Hematopoietic multipotent progenitor cell treated with erythropoietin and hydrocortisone succinate and interleukin-3 and kit ligand, for 4 days (in vitro differentiated cells): ENCODE results near the gene TNS4.

Source experiments
- DNase-seq: peaks from one replicate; pipeline ENCODE4 v3.0.0-alpha.2; 2015

TNS4 gene

DNA sequence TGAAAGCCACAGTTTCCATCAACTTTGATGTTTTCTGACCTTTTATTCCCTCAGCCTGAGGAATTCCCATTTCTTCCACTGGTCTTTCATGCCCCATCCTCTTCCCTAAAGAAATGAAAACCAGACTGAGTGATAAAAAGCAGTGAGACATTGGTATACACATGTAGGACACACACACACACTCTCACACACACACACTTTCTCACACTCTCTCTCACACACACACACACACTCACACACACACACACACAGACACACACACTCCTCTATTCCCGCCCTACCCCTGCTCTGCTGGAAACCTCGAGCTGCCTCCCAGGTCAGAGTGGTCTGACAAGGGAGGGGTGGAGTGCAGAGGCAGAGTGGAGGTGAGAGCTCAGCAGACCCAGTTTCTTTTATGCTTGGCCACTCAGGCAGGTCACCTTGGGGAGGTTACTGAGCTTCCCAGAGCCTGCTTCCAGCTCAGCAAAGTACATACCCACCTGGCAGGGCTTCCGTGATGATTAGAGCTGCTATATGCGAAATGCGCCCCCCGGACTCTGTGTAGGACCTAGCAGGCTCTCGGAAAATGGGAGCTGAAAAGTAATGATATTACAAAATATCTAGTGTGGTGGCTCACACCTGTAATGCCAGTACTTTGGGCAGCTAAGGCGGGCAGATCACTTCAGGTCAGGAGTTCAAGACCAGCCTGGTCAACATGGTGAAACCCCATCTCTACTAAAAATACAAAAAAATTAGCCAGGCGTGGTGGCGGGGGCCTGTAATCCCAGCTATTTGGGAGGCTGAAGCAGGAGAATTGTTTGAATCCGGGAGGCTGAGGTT, 33.2 kb upstream of the TNS4 start:
- no peak for DNase-seq

DNA sequence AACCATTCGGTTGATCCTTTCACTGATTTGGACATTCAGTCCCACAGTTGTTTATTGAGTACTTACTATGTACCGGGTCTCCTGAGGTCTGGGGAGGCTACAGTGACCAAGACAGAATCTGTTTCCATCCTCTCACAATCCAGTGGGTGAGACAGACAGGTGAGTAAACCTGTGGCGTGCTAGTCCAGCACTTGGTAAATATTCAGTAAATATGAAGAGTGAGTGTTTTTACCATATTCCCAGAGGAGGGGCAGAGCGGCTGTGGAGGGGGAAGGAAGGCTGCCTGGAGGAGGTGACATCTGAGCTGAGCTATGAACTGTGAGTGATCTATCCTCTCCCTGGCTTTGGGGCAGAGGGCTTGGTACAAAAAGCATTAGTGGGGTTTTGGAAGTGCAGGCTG, 32.5 kb upstream of the TNS4 start:
- DNase-seq: no peak

DNA sequence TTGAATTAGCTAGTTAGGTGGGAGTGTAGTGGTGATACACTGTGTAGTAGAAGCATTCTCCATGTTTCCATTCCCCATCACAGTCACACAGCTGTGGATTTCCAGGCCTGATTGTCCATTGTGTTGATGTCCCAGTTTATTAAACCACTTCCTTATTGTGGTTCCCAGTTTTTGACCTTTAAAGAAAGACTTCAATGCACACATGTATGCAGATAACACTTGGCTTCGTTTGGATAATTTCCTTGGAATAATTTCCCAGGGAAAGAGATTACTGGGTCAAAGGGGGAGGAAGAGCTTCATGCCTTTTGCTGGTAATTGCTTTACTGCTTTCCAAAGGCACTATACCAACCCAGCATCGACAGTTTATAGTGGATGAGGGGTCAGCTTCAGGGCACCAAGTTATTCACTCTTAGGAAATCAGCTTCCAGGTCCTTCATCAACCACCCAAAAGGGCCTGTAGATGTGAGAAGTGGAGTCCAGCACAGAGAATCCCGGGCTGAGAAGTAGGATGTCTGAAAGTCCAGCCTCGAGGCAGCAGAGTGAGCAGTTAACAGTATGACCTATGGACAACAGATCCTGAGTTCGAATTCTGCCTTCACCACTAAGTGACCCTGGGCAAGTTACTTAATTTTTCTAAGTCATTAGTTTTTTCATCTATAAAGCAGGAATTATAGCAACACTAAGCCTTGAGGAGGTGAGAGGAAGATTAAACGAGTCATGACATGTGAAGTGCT, 31.3 kb upstream of the TNS4 start:
- no peak for DNase-seq

DNA sequence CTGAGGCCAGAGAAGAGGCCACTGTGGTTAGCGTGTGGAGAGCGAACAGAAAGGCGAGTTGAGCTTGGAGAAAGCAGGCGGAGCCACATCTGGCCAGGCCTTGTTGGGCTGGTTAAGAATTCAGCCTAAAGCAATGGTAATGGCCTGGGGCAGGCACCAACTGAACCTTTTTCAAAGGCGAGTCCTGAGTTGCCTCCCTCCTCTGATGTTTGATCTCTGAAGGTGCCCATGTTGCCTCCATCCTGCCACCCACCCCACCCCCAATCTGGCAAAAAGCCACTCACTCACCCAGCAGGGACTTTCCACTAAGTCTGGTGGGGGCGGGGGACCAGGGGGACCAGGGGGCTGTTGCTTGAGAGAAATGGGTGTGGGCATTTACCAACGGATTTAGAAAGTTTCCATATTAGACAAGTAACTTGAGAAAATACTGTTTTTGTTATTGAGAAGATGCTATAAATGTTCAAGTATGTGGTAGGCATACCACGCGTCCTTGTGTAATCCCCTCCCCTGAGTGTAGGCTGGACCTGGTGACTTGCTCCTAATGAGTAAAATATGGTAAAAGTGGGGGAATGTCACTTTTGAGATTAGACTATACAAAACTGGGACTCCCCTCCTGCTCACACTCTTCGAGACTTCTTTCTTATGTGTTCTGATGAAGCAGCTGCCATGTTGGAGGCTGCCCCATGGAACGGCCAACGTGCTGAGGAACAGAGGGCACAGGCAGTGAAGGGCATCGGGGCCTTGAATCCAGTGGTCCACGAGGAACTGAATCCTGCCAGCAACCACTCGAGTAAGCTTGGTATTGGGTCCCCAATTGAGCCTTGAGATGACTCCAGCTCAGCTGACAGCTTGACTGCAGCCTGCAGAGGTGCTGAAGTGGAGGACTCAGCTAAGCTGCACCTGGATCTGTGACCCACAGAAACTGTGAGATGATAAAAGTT, 29.9 kb upstream of the TNS4 start:
- DNase-seq: no peak

DNA sequence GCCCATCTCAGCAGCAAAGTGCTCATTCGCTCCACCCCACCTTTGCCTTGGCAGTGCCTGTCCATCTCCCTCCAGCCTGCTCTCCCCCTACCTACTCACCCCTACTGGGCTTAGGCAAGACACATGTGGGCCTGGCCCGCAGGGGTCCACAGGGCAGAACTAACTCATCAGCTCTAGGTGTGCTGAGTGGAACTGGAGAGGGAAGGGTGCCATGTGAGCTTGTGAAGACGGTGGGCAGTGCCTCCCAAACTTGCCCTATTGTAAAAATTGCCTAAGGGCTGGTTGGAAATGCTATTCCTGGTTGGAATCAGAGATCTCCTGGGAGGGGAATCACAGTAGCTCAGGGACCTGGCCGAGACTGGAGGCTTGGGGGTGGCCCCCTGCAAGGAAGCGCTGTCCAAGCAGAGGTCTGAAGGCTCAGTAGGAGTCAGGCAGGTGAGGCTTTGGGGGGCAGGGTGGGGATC, 29.1 kb upstream of the TNS4 start:
- DNase-seq: no peak

DNA sequence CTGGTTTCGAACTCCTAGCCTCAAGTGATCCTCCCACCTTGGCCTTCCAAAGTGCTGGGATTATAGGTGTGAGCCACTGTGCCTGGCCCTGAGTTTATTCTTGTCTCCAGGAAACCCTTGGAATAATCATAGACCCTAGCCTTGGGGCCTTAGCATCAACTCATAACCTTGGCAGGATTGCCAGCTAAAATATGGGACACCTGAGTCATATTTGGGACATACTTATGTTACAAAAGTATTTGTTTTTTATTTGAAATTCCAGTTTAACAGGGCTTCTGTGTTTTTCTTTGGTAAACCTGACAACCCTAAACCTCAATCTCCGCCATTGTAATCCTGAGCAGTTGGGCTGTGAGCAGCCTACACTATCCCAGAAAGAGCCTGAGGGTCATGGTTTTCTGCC, 28.6 kb upstream of the TNS4 start:
- no peak for DNase-seq

DNA sequence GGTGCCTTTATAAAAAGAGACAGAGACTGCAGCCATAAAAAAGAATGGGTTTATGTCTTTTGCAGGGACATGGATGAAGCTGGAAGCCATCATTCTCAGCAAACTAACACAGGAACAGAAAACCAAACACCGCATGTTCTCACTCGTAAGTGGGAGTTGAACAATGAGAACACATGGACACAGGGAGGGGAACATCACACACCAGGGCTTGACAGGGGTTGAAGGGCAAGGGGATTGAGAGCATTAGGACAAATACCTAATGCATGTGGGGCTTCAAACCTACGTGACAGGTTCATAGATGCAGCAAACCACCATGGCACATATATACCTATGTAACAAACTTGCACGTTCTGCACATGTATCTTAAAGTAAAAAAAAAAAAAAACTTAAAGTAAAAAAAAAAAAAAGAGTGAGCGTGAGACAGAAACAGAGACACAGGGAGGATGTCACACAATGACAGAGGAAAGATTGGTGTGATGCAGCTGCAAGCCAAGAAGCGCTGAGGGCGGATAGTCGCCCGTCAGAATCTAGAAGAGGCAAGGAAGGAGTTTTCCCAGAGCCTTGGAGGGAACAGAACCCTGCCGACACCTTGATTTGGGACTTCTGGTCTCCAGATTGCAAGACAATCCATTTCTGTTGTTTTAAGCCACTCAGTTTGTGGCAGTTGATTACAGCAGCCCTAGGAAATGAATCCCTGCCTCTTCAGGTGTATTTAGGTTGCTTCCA, 27.4 kb upstream of the TNS4 start:
- DNase-seq: no peak

DNA sequence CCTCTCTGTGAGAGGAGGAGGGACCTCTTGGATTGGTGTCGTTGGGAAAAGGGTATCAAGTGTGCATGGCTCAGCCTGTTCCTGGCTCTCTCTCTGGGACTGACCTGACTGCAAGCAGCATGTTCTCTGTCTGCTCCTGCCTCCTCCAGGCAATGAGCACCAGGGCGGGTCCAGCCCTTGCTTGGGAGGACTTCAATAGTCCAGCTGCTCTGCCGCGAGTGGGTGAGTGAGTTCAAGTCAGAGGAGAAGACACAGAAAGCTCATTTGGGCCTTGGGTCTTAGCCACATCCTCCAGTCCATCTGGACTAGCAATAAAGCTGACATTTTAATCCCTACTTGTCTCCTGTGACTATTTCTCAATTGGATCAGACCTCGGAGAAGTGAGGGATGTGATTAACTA, 25.2 kb upstream of the TNS4 start:
- no peak for DNase-seq

DNA sequence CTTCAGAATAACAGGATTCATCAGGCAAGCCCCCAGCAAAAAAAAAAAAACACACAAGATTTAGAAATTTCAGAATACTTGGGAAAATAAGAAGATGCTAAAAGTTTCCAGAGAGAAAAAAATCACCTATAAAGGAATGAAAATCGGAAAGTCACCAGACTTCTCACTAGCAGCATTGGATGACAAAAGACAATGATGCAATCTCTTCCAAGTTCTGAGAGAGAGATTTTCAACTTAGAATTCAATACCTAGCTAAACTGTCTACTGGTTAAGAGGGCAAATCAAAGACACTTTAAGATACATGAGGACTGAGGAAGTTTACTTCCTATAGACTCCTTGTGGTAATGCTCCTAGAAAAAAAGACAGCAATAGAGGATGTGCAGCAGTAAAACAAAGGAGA, 23.9 kb upstream of the TNS4 start:
- no peak for DNase-seq

DNA sequence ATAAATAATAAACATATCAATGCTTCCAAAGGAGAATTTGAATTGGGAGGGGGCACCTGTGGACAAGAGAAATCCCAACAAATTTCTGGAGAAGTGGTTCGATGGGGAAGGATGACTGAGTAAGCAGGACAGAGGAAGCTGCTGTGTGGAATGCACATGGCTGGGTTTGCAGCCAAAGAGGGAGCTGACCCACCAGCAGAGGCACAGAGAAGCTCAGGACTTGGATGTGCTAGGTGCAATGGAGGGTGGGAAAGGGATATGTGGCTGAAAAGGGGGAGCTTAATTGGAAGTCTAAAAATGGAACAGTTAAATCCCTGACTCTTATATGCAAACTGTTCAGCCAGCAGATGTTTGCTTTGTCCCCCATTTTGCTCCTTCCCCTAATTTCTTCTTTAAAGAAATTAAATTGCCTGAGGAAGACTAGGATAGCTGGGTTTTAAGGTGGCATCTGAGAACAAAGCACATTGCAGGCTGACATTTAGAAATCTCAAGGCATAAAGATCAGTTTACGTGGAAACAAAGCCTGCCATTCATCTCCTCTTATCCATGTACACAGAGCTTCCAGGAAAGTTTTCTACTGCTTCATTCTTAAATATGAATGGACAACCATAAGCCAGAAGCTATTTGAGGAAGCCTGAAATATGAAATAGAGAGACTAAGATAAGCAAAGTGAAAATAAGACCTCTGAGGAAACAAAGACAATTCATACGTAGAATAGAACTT, 23.0 kb upstream of the TNS4 start:
- no peak for DNase-seq

DNA sequence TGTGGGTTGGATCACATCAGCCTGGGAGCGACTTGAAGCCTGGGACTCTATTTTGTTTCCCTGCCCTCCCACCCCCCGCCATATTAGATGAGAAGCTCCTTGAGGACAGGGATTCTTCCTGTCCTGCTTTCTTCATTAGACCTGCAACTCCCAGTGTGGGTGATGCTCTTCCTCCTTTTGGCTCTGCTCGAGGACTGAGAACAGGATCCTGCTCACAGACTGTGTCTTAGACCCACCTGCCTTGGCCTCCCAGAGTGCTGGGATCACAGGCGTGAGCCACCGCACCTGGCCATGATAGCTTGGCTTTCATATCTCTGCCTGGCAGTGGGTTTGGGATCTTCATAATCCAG, 21.5 kb upstream of the TNS4 start:
- no peak for DNase-seq

DNA sequence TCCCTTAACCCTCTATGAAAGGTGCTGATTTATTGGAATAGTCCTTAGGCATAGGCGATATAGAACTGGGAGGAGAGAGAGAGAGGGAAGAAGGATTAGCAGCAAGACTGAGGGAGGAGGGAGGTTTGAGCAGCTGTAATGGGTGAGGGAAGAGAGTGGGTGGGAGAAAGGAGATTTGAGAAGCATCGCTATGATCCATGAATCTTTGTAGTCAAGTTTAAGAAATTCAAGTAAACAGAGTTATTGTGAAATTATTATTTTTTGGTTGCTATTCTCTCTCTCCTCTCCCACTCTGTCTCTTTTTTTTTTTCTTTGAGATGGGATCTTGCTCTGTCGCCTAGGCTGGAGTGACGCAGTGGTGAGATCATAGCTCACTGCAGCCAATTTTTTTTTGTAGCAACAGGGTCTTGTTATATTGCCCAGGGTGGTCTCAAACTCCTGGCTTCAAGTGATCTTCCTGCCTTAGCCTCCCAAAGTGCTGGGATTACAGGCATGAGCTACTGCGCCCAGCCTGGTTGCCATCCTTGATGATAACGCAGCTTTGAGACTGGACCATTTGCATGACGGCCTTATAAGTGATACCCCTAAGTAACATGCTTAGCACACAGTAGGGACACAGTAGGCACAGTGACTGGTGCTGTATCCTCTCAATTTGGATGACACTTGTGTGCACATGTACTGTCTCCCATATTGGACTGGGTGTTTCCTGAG, 21.0 kb upstream of the TNS4 start:
- no peak for DNase-seq

DNA sequence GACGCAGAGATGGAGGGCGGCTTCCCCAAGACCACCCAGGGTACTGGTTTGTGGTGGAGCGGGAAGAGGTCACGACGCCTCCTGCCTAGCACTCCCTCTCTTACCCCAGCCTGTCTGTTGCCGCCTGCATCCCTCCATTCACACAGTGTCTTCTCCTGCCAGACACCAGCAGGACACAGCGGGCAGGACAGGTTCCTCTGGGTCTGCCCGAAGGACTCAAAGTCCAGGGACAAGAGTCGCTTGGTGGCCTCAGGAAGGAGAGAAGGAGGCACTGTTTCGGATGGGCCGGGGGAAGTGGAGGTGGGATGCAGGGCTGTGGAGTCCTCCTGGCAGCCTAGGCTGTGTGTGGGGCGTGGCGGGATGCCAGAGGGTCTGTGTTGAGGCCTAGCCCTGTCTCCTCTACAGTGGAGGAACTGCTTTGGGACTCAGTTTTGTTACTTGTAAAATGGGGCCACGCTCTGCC, 19.6 kb upstream of the TNS4 start:
- no peak for DNase-seq

DNA sequence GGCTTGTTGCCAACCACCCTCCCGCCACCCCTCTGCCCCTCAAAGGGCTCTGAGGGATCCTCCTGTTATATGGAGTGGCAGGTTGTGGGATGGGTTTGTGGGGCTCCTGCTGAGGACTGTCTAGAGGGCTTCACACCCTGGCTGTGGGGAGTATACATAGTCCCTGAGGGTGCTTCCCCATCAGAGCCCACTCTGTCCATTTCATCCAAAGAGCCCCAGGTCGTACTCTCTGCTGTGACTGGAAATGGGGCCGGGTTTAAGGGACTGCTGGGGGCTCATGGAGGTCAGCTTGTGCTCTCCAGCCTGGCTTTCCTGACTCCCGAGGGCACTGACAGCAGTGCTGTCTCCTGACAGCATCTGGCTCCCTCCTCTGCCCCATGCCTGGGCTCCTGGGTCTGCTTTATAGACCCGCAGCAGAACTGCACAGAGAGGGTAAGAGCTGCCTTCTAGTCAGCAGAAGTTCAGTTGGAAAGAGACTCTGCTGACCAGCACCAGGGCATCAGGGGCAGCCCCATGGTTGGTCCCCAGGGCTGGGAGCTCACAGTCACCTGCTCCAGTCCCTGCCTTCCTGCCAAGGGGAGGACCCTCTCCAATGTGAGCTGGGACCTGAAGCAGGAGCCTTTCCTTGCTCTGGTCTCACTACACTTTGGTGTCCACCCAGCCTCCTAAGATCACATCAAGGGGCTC, 17.8 kb upstream of the TNS4 start:
- no peak for DNase-seq

DNA sequence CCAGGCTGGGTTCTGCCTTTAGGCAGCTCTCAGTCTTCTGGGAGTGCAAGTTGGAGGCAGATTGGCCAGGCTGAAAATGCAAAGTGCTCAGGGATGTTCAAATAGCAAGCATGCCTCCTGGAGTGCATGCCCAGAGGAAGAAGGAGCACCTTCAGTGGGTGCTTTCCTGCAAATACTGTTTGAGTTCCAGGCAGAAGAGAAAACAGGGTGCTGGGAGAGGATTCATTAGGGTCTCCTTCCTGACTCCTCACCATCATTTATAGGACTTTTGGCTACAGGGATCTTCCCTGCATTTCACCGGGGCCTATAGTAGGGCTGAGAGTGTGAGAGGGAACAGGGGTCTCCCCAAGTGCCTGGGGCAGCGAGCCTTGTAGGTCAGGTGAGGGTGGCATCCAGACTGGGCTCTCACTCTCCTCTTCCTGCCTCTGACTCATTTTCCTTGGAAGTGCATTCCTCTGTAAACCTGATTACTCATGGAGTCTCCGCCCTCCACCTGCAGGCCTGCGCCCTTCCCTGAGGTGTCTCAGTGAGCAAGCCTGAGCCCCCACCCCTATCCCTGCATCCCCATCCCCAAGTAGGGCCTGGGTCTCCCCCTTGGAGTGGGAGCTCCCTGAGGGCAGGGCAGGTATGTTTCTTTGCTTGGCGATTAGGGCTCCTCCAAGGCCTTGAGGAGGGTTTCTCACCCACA, 17.1 kb upstream of the TNS4 start:
- DNase-seq: no peak

DNA sequence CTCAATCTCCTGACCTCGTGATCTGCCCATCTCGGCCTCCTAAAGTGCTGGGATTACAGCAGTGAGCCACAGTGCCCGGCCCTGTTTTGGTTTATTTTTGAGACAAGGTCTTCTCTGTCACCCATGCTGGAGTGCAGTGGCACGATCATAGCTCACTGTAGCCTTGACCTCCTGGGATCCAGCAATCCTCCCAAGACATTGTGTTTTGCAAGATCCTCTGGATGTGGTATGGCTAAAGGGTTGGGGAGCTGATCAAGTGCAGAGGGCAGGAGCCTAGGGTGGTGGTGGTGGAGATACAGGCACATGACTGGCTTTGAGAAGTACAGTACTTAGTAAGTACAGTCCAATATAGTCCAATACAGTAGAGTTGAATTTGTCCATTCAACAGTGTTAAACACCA, 16.6 kb upstream of the TNS4 start:
- no peak for DNase-seq

DNA sequence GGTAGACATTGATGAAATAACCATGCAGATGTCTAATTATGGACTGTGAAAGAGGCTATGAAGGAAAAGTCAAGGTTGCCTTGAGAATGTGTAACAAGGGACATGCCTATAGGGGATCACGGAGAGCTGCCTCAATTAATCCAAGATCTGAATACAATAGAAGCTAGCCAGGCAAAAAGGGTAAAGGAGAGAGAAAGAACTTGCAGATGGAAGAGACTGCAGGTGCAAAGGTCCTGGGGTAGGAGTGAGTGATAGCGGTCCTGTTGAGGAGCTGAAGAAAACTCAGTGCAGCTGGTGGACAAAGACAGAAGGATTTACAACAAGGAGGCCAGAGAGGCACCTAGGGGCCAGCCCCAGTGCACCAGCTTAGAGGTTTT, 15.9 kb upstream of the TNS4 start:
- DNase-seq: no peak

DNA sequence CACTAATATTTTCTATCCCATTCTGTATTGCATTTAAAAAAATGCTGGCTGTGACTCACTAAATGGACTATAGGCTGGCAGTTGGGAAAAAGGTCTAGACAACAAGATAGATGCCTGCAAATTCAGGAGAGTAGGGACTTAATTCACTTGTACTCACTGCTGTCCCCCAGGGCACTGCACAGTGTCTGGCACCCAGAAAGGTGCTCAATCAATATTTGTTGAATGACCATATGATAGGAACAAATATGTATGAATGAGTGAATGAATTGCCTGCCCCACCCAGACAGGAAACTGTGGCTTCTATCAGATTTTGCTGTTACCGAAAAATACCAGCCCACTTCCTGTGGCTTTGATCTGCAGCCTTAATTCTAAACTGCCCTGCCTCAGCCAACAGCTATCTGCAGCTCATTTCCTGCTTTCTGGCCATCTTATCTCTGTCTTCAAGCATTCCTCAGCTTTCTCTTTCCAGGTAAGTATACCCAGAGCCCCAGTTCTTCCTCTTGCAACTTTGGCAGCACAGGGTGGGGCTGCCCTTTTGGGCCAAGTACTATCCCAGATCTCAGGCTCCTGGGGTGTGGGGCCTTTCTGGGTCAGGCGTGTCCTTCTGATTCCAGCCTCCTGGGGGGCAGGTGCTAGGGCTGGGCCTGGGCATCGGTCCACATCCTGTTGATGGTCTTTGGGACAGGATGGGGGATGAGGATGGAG, 15.3 kb upstream of the TNS4 start:
- peak; percentile 94 for DNase-seq

DNA sequence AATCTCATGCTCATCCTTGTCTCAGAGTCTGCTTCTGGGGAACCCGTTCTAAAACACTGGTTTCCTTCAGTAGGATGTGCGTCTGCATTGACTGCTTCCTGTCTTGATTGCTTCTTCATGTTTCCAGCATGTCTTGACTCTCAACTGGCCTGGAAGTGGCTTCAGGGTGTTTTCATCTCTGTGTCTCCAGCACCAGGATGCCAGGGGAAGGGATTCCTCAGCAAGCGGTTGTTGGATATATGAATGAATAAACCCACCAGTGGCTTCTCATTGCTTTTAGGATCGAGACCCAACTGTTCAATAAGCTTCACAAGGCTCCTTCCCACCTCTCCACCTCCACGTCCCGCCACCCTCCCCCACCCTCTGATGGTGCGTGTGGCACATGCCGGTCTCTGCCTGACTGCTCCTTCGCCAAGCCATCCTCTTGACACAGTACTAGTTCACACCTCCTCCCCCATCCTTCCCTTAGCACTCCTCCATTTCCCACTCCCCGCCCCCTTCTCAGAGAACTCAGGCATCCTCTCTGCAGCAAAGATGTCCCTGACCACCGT, 14.1 kb upstream of the TNS4 start:
- no peak for DNase-seq
